Peyer's patch (tissue), 4 donors: ENCODE data around the gene TMEM175.

Source experiments
- POLR2A ChIP-seq, 2 donors: fragments of 450-650 bp; IDR thresholded peaks; one replicate each; pipeline ENCODE4 v1.5.1; 2017; ENCODE audit warnings: antibody characterized with exemption in 2 of 2, mild to moderate bottlenecking in 2 of 2, moderate library complexity in 2 of 2
- TF ChIP-seq, protein P1 (sequence below), 6 experiments: fragments of 450-650 bp in 4 of 6; fragments of 200-600 bp in 2 of 6; sonication (generic) in 1 of 6; IDR thresholded peaks; one replicate each; pipeline ENCODE4 v1.5.1; 2017 to 2019; ENCODE audit warnings: antibody characterized with exemption in 6 of 6, mild to moderate bottlenecking in 3 of 6, moderate library complexity in 1 of 6

GRCh38 chr4:953574-953915, 21.3 kb downstream of the TMEM175 start:
- TF ChIP-seq POLR2A (IDR thresholded peaks at IDR 0.05): no peak
- TF ChIP-seq, protein P1, sequence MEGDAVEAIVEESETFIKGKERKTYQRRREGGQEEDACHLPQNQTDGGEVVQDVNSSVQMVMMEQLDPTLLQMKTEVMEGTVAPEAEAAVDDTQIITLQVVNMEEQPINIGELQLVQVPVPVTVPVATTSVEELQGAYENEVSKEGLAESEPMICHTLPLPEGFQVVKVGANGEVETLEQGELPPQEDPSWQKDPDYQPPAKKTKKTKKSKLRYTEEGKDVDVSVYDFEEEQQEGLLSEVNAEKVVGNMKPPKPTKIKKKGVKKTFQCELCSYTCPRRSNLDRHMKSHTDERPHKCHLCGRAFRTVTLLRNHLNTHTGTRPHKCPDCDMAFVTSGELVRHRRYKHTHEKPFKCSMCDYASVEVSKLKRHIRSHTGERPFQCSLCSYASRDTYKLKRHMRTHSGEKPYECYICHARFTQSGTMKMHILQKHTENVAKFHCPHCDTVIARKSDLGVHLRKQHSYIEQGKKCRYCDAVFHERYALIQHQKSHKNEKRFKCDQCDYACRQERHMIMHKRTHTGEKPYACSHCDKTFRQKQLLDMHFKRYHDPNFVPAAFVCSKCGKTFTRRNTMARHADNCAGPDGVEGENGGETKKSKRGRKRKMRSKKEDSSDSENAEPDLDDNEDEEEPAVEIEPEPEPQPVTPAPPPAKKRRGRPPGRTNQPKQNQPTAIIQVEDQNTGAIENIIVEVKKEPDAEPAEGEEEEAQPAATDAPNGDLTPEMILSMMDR (IDR thresholded peaks at IDR 0.05): no peak
